ENCODE results near the gene KCTD11. TPM values are rescaled to one million over a fixed set of nuclear protein-coding genes. Genes with fewer than 3 reads are reported as not detected.
A peak's percentile ranks its signal among the peaks of the same experiment; 100 is the strongest.

The KCTD11 gene
- total and polyA plus RNA-seq, 2 experiments from 2014 or later: 2.2 to 7.7 TPM

GRCh38 chr17:7347630-7348477, 4.1 kb upstream of the KCTD11 start (continued):
- no peak for TF ChIP-seq ZNF114 (CRISPR knock-in tag; IDR thresholded peaks at IDR 0.05)
- TF ChIP-seq ZNF462 (CRISPR knock-in tag; IDR thresholded peaks at IDR 0.05): no peak
- no peak for TF ChIP-seq POLR2AphosphoS5 (IDR thresholded peaks at IDR 0.05; ENCODE audit: low read depth)

GRCh38 chr17:7348478-7349242, 3.3 kb upstream of the KCTD11 start:
- H3K27ac Mint-ChIP-seq: no peak overlapping the region
- Histone ChIP-seq H3K4me2 (peak overlapping the region; percentile 69; the same call in 1 of the 2 replicates), H3K4me3 (no peak overlapping the region), H3K27ac (ENCODE audit: low read depth) (no peak overlapping the region), H3F3A (replicated peaks; ENCODE audit: low read depth) (peaks cover 22% of the 10 kb centered on the region; the same call in 1 of the 2 replicates), H3K4me1 (ENCODE audit: insufficient read depth) (peaks cover 15% of the 10 kb centered on the region), H3K79me2 (replicated peaks; ENCODE audit: insufficient read depth) (no peaks in the 10 kb centered on the region), H3K9me2 (ENCODE audit: insufficient read depth) (no peaks in the 10 kb centered on the region), H3K36me3 (ENCODE audit: insufficient read depth) (no peaks in the 10 kb centered on the region), H2AFZ (no peak overlapping the region), H4K20me1 (replicated peaks; ENCODE audit: insufficient read depth) (0 out of 2 replicates have a peak, but pooled peaks cover 3% of the 10 kb centered on the region), H3K27me3 (ENCODE audit: insufficient read depth) (no peaks in the 10 kb centered on the region)
- ATAC-seq (no peak), DNase-seq (ENCODE audit: low spot score) (no peak)
- peaks cover 25% of the 10 kb centered on the region for H3K4me1 Mint-ChIP-seq
- no peaks in the 10 kb centered on the region for H3K9me3 Mint-ChIP-seq
- H3K36me3 Mint-ChIP-seq (ENCODE audit: low read depth): peaks cover 7% of the 10 kb centered on the region; the same call in 1 of the 3 replicates
- H3K27me3 Mint-ChIP-seq (ENCODE audit: insufficient read depth, low read depth, poor library complexity): peaks cover 38% of the 10 kb centered on the region
- H3K4me3 Mint-ChIP-seq: no peak overlapping the region; the same call in 2 of the 3 replicates
- TF ChIP-seq ZNF462 (CRISPR knock-in tag; IDR thresholded peaks at IDR 0.05) (no peak), POLR2AphosphoS5 (IDR thresholded peaks at IDR 0.05; ENCODE audit: low read depth) (no peak), ZNF331 (CRISPR knock-in tag; IDR thresholded peaks at IDR 0.05; ENCODE audit: low read depth) (no peak)
